GM12872 (cell line): ENCODE results near the gene COX4I2.

Experiments
- TF ChIP-seq, protein P1 (sequence below): IDR thresholded peaks from 3 replicates; pipeline ENCODE4 v1.5.1; 2011; ENCODE audit warnings: low read depth, mild to moderate bottlenecking, low read length, moderate library complexity; ENCODE audit not compliant: insufficient read depth

The COX4I2 gene

DNA sequence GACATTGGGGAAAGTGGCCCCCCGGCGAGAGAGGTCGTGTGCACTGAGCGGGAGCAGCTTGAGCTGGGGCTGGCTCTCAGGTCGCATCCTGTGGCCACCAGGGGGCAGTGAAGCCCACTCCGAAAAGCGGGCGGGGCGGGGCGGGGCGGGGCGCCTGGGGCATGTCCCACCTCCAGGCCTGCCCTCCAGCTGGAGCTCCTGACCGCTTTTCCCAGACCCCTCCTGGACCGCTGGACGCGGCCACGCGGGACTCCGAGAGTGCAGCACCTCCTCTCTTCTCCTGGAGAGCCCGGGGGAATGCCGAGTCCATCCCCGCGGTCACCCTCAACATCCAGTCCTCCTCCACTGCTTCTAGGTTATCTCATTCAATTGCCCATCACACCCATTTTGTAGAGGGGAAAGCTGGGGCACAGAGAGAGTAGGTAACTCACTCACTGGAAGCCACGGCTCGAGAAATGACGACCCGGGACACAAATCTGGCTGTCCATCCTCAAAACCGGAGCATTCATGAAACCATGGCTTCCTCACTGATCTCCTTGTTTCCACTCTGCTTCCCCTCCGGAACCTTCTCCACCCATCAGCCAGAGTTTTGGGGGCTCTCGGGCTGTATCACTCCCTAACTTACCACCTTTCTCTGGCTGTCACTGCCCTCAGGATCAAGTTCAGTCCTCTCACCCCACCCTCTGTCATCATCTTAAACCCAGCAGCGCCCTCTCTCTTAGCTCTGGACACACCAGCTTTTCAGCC, 24.1 kb downstream of the COX4I2 start:
- TF ChIP-seq, protein P1, sequence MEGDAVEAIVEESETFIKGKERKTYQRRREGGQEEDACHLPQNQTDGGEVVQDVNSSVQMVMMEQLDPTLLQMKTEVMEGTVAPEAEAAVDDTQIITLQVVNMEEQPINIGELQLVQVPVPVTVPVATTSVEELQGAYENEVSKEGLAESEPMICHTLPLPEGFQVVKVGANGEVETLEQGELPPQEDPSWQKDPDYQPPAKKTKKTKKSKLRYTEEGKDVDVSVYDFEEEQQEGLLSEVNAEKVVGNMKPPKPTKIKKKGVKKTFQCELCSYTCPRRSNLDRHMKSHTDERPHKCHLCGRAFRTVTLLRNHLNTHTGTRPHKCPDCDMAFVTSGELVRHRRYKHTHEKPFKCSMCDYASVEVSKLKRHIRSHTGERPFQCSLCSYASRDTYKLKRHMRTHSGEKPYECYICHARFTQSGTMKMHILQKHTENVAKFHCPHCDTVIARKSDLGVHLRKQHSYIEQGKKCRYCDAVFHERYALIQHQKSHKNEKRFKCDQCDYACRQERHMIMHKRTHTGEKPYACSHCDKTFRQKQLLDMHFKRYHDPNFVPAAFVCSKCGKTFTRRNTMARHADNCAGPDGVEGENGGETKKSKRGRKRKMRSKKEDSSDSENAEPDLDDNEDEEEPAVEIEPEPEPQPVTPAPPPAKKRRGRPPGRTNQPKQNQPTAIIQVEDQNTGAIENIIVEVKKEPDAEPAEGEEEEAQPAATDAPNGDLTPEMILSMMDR: peak; percentile 71

DNA sequence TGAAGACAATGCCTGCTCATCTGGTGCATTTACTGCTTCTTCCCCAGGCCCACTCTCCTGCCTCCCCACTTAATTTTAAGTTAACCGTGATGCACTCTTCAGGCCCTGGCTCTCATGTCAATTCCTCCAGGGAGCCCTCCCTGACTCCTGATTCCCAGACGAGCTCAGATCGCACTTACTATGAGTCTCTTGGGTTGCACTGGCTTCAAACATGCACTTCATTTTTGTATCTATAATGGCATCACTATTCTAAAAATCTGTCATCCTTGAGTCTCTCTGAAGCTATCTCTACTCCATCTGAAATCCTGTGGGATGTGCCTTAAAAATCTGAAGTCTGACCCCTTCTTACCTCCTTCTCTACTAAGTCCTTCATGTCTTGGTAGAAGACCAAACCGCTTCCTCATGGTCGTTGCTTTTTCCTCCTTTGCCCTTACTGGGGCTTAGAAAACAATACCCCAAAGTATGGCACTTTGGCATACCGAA, 24.7 kb downstream of the COX4I2 start:
- TF ChIP-seq, protein P1: no peak

GRCh38 chr20:31663524-31663837, 25.8 kb downstream of the COX4I2 start:
- TF ChIP-seq, protein P1: no peak

- TF ChIP-seq, protein P1: no peak
These were observed 26.4 kb downstream of the COX4I2 start for GRCh38 chr20:31663838-31664695.

- TF ChIP-seq, protein P1: no peak
These were observed 27.1 kb downstream of the COX4I2 start for GRCh38 chr20:31664696-31665354.

DNA sequence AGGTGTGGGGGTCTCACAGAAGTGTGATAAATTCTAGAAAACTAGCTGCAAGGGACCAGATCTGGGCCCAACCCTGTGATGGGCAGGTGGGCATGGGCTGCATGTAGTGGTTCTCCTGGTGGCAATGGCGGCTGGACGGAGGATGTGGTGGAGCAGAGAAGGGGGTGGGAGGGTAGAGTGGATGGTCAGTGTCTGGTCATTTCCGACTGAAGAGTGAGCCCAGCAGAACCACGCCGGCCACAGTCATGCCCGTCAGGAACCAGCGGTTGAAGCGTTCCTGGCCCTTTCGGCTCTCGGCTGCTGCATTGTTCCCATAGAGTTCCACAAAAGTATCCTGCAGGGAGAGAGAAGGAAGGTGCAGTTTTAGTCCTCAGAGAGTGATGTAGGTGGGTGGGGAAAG, 28.0 kb downstream of the COX4I2 start:
- TF ChIP-seq, protein P1: no peak
